Measurements from ENCODE around the gene GLIPR2.

DNA sequence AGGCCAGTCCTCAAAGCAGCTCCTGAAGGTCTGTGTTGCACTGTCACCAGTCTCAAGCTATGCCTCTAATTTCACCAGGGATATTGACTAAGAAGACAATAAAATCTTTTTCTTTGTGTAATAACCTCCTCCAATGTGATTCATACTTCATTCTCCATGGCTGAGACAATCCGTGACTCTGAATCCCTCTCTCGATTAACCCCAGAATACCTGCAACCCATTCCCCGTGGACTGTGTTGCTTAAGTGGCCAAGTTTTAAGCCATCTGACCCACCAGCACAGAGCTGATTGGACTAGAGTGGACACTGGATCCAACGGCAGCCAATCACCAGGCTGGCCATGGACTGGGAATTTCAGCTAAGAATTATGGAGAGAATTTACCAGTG is 27.2 kb downstream of the GLIPR2 start:
- TF ChIP-seq, protein P1, sequence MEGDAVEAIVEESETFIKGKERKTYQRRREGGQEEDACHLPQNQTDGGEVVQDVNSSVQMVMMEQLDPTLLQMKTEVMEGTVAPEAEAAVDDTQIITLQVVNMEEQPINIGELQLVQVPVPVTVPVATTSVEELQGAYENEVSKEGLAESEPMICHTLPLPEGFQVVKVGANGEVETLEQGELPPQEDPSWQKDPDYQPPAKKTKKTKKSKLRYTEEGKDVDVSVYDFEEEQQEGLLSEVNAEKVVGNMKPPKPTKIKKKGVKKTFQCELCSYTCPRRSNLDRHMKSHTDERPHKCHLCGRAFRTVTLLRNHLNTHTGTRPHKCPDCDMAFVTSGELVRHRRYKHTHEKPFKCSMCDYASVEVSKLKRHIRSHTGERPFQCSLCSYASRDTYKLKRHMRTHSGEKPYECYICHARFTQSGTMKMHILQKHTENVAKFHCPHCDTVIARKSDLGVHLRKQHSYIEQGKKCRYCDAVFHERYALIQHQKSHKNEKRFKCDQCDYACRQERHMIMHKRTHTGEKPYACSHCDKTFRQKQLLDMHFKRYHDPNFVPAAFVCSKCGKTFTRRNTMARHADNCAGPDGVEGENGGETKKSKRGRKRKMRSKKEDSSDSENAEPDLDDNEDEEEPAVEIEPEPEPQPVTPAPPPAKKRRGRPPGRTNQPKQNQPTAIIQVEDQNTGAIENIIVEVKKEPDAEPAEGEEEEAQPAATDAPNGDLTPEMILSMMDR (IDR thresholded peaks at IDR 0.05; ENCODE audit: low read depth, low read length) = no peak
- no peak for TF ChIP-seq EZH2phosphoT487 (IDR thresholded peaks at IDR 0.05; ENCODE audit: low read depth)
